ENCODE data around the gene HOMEZ.
"Not testable (repeated sequence)": the region's sequence is repeated elsewhere in the genome, so short reads cannot be mapped to it uniquely, and the experiment has no call there.

Gene HOMEZ

DNA sequence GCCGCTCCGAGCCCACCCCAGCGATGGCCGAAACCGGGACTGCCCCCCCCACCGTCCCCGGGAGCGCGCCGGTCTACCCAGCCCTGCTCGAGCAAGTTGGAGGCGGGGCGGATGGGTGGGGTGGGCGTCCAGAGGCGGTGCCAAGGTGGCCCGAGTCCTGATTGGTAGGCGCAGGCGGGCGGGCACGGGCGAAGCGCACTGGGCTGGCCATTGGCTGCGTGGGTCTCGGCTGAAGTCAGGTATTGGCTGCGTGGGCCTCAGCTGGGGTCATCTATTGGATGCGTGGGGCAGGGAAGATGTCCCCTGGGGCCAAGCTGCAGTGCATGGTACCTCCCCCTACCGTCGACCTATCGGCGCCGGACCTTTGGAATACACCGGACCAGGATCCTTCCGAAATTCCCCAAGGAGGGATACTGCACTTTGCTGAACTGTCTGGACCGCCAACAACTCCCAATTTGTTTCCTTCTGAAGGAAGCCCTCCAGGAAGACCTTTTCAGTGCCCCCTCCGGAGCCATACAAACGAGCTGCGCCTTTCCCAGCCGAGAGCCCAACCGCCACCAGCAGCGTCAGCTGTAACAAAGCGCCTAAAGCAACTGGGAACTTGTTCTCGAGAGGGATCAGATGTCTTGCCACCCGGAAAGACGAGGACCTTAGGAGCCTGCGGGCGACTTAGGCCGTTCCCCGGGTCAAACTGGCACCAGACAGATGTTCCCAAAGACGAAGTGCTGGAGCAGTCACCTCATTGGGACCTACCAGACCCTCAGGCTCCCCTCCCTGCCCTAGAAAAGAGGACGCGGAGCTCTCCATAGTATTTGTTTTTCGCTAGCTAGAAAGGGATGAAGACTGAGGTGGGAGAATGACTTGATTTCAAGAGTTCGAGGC is at the start of gene HOMEZ:
HOMEZ (minus strand) TSS at position 113 of the 882 bp plus-strand sequence. CDS start 180 bp downstream, outside the sequence.
- DNase-seq (ENCODE audit: low spot score): peak; percentile 98

DNA sequence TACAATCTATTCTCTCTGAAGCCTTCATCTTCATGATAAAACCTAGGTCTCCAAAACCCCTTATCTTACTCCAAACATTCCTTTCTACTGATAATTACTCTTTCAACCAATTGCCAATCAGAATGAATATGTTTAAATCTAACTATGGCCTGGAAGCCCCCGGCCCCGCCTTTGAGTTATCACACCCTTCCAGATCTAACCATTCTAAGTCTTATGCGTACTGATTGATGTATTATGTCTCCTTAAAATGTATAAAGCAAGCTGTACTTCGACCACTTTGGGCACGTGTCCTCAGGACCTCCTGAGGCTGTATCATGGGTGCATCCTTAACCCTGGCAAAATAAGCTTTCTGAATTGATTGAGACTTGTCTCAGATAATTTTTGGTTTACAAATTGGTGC is 49.7 kb upstream of the HOMEZ start:
- no peak for DNase-seq (ENCODE audit: low spot score)

DNA sequence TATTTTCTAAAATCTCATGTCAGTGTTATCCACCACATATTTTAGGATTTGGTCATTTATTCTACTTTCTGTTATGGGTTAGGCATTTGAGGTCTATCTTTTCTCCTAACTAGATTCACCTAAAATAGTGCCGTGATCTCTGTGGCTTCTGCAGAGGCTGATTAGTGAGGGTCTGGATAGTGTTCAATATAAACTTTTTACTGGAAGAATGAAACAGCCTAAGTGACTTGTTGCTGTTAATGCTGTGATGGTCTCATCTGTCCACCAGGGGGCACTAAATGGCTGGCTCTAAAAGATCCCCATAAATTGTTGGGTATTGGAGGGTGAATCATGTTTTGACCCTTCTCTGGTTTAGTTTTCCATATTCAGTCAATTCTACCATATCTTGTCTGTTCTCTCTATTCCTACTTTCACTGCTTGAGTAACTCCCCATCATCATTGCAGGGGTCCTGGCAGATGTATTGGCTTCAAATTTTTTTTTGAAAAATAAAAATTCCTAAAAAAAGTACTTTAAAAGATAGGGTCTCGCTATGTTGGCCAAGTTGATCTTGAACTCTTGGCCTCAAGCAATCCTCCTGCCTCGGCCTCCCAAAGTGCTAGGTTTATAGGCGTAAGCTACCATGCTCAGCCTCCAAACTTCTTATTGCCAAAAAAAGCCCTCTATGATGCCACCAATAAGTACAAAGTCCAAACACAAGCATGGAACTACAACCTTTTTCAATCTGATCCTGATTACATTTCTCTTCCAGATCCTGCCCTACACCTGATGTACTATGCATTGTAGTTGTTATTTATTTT is 42.2 kb upstream of the HOMEZ start:
- DNase-seq (ENCODE audit: low spot score): peak; percentile 79

DNA sequence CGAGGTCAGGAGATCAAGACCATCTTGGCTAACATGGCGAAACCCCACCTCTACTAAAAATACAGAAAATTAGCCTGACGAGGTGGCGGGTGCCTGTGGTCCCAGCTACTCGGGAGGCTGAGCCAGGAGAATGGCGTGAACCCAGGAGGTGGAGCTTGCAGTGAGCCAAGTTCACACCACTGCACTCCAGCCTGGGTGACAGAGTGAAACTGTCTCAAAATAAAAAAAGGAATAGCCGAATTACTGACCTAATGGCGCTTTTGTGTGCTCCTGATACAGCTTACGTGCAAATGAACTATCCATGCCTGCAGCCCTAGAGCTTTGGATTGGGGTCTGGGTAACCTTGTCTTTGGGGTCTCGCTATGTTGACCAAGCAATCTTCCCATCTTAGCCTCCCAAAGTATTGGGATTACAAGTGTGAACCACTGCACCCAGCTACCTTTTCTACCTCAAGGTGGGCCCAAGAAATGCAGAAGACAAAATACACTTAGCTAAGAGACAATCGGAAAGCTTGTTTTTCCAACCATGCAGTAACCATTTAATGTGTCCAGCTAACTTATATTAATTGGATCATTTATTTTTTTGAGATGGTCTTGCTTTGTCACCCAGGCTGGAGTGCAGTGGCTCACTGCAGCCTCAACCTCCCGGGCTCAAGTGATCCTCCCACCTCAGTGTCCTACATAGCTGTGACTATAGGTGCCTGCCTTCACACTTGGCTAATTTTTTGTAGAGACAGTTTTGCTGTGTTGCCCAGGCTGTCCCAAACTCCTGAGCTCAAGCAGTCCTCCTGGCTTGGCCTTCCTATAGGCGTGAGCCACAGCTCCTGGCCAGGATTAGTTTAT is 40.8 kb upstream of the HOMEZ start:
- no peak for DNase-seq (ENCODE audit: low spot score)

DNA sequence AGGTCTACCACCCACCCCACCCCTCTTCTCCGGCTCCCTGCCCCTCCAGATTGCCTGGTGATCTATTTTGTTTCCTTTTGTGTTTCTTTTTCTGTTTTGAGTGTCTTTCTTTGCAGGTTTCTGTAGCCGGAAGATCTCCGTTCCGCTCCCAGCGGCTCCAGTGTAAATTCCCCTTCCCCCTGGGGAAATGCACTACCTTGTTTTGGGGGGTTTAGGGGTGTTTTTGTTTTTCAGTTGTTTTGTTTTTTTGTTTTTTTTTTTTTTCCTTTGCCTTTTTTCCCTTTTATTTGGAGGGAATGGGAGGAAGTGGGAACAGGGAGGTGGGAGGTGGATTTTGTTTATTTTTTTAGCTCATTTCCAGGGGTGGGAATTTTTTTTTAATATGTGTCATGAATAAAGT is 39.8 kb upstream of the HOMEZ start:
- not testable (repeated sequence) for DNase-seq (ENCODE audit: low spot score)

- DNase-seq (ENCODE audit: low spot score): no peak
Observed at GRCh38 chr14:23324993-23325392, 39.1 kb upstream of the HOMEZ start.

- no peak for DNase-seq (ENCODE audit: low spot score)
Observed at GRCh38 chr14:23324455-23324846, 38.5 kb upstream of the HOMEZ start.

GRCh38 chr14:23323838-23324454 is 38.0 kb upstream of the HOMEZ start:
- no peak for DNase-seq (ENCODE audit: low spot score)

DNA sequence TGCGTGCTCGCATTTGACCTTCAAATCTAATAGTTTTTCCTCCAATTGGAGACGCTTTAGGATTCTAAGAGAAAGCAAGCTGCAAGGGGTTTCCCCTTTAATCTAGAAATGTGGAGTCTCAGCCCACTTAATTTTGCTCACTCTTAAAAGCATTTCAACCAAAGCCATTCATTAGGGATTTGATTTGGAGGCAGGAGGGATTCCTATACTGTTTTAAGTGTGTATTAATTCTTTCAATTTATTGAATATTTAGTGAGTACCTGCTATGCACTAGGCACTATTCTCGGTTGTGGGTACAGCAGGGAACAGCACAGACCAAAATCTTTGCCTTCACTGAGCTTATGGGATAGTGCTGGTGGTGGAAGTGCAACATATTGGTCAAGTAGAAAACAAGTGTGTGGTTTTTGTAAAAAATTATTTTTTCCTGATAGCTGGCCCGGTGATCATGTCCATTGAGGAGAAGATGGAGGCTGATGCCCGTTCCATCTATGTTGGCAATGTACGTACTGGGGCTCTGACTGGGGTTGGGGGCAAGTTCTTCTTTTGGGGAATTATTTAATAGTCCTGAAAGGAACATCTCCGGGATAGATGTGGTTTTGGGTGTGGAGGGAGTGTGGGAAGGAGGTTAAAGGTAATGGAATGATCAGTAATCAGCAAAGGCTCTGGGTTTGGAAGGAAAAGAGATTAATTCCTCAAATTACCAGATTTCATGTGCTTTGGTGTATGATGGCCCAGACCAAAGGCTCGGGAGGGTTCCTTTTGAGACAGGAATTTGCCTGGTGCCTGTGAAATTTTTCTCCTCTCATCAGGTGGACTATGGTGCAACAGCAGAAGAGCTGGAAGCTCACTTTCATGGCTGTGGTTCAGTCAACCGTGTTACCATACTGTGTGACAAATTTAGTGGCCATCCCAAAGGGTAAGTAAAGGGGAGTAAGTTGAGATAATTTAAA is 36.9 kb upstream of the HOMEZ start:
- DNase-seq (ENCODE audit: low spot score): no peak

DNA sequence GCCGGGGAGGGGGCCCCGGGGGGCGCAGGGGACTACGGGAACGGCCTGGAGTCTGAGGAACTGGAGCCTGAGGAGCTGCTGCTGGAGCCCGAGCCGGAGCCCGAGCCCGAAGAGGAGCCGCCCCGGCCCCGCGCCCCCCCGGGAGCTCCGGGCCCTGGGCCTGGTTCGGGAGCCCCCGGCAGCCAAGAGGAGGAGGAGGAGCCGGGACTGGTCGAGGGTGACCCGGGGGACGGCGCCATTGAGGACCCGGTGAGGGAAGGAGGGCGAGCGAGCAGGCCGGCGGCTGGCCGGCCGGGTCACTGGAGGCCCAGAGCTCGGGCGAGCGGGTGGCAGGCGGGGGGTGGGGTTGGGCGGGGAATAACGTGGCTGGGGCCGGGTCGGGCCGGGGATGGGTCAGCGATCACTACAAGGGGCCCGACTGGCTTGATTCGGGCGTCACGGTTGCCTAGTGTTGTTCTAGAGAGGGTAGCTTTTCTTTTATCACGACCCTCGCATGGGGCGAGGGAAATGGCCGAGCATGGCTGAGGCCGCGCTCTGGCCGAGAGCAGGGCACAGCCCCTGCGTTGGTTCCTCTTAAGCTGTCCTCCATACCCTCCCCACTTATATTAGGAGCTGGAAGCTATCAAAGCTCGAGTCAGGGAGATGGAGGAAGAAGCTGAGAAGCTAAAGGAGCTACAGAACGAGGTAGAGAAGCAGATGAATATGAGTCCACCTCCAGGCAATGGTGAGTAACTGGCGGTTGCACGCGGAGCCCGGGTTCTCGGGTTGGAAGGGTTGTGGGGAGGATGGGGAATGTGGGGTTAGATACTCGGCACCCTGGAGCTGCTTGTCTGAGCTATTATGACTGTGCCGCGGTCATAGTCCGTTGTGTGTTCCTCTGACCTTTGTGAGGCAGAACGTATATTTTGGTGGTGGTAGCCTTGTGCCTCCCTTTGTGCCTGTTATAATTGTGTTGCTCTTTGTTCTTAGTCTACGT is 35.9 kb upstream of the HOMEZ start:
- peak; percentile 36 for DNase-seq (ENCODE audit: low spot score)

GRCh38 chr14:23320584-23321571 is 34.9 kb upstream of the HOMEZ start, which contains the start of gene PABPN1:
Gene PABPN1, plus strand, starts transcription at chr14:23321457. Its CDS starts 13 bp downstream, at chr14:23321470.
- DNase-seq (ENCODE audit: low spot score): peak; percentile 99

GRCh38 chr14:23319746-23320583 is 34.0 kb upstream of the HOMEZ start:
- no peak for DNase-seq (ENCODE audit: low spot score)

- no peak for DNase-seq (ENCODE audit: low spot score)
Observed at GRCh38 chr14:23316300-23316699, 30.4 kb upstream of the HOMEZ start.

- no peak for DNase-seq (ENCODE audit: low spot score)
Observed at GRCh38 chr14:23310546-23310945, 24.6 kb upstream of the HOMEZ start.

- no peak for DNase-seq (ENCODE audit: low spot score)
Observed at GRCh38 chr14:23308721-23309445, 23.0 kb upstream of the HOMEZ start.

All from LoVo (cell line).